VCaP (cell line): ENCODE measurements around the gene COL4A2.

ENCODE experiments used
- H3K27ac ChIP-seq: fragments of 450-650 bp; 2 replicates; pipeline ENCODE4 v1.5.1; 2017
- CTCF ChIP-seq: fragments of 450-650 bp; conservative IDR thresholded peaks from 2 replicates; pipeline ENCODE4 v1.5.1; 2017; ENCODE audit warnings: mild to moderate bottlenecking, moderate library complexity

Gene COL4A2

GRCh38 chr13:110498765-110499164, 191.7 kb downstream of the COL4A2 start:
- no peak overlapping the region for H3K27ac ChIP-seq
- no peak for TF ChIP-seq CTCF

- no peak overlapping the region for H3K27ac ChIP-seq
- no peak for TF ChIP-seq CTCF
Measured at GRCh38 chr13:110499621-110500281, 192.7 kb downstream of the COL4A2 start.

- no peak for TF ChIP-seq CTCF
- H3K27ac ChIP-seq = no peak overlapping the region
Measured at GRCh38 chr13:110500341-110500740, 193.3 kb downstream of the COL4A2 start.

GRCh38 chr13:110501188-110501587, 194.1 kb downstream of the COL4A2 start:
- no peak for TF ChIP-seq CTCF
- H3K27ac ChIP-seq = no peak overlapping the region

- H3K27ac ChIP-seq = peak overlapping the region; percentile 1; the same call in 1 of the 2 replicates
Measured at GRCh38 chr13:110503037-110503901, 196.2 kb downstream of the COL4A2 start.

GRCh38 chr13:110503979-110504499, 197.0 kb downstream of the COL4A2 start:
- peak overlapping the region; percentile 1; the same call in 1 of the 2 replicates for H3K27ac ChIP-seq
- TF ChIP-seq CTCF = no peak

More at GRCh38 chr13:110503037-110503901, 196.2 kb downstream of the COL4A2 start:
- no peak; the same call in 1 of the 2 replicates for TF ChIP-seq CTCF

GRCh38 chr13:110505594-110505993, 198.5 kb downstream of the COL4A2 start:
- H3K27ac ChIP-seq = peak overlapping the region; percentile 100; the same call in 1 of the 2 replicates
- TF ChIP-seq CTCF = no peak
